Mesenchymal stem cell (in vitro differentiated cells and primary cell): Measurements from ENCODE around the gene MXRA7.

Experiments
- DNase-seq: peaks from one replicate; pipeline ENCODE4 v3.0.0-alpha.2; 2013
- H2AFZ ChIP-seq: one replicate; pipeline ENCODE4 v1.6.1; 2013; ENCODE audit warnings: low read depth, mild to moderate bottlenecking, control low read depth, inconsistent platforms, low read length, moderate library complexity
- H2AK5ac ChIP-seq: 2 replicates; pipeline ENCODE4 v1.6.1; 2013; ENCODE audit warnings: low read length, moderate library complexity, mild to moderate bottlenecking, inconsistent platforms; ENCODE audit not compliant: severe bottlenecking
- H2BK120ac ChIP-seq: one replicate; pipeline ENCODE4 v1.6.1; 2013; ENCODE audit warnings: low read depth, mild to moderate bottlenecking, inconsistent platforms, low read length, moderate library complexity
- H2BK12ac ChIP-seq, 2 experiments: one replicate each; pipeline ENCODE4 v1.6.1; 2013; ENCODE audit warnings: inconsistent platforms in 2 of 2, low read length in 2 of 2, mild to moderate bottlenecking in 2 of 2, moderate library complexity in 2 of 2, control low read depth in 1 of 2
- H2BK15ac ChIP-seq: one replicate; pipeline ENCODE4 v1.6.1; 2013; ENCODE audit warnings: mild to moderate bottlenecking, low read depth, inconsistent platforms; ENCODE audit not compliant: poor library complexity, severe bottlenecking
- H2BK5ac ChIP-seq: 2 replicates; pipeline ENCODE4 v1.6.1; 2013; ENCODE audit warnings: low read depth, mild to moderate bottlenecking, low read length, control low read depth, inconsistent platforms; ENCODE audit not compliant: poor library complexity, severe bottlenecking
- H3K14ac ChIP-seq, 2 experiments: one replicate each; pipeline ENCODE4 v1.6.1; 2013; ENCODE audit warnings: inconsistent platforms in 2 of 2, low read length in 2 of 2, control low read depth in 1 of 2, mild to moderate bottlenecking in 1 of 2, moderate library complexity in 1 of 2
- H3K18ac ChIP-seq, 2 experiments: one replicate each; pipeline ENCODE4 v1.6.1; 2013; ENCODE audit warnings: inconsistent platforms in 2 of 2, low read length in 2 of 2, control low read depth in 1 of 2, low read depth in 1 of 2, mild to moderate bottlenecking in 1 of 2
- H3K23ac ChIP-seq, 2 experiments: one replicate each; pipeline ENCODE4 v1.6.1; 2013; ENCODE audit warnings: inconsistent platforms in 2 of 2, low read length in 2 of 2, mild to moderate bottlenecking in 2 of 2, moderate library complexity in 2 of 2, control low read depth in 1 of 2
- H3K27ac ChIP-seq: 2 replicates; pipeline ENCODE4 v1.5.1; 2013; ENCODE audit warnings: mild to moderate bottlenecking, moderate library complexity, low read length, control low read depth, inconsistent platforms; ENCODE audit not compliant: poor library complexity, severe bottlenecking
- H3K27me3 ChIP-seq, 2 experiments: 2 replicates each; pipeline versions ENCODE4 v1.6.1 to v1.7.0; 2013; ENCODE audit warnings: low read length in 2 of 2, mild to moderate bottlenecking in 2 of 2, moderate library complexity in 2 of 2, control low read depth in 1 of 2, inconsistent platforms in 1 of 2; ENCODE audit not compliant: control insufficient read depth in 1 of 2, insufficient read depth in 1 of 2
- H3K36me3 ChIP-seq, 2 experiments: 2 replicates each; pipeline versions ENCODE4 v1.6.1 to v1.7.0; 2013; ENCODE audit warnings: low read length in 2 of 2, control low read depth in 1 of 2, inconsistent platforms in 1 of 2, low read depth in 1 of 2, mild to moderate bottlenecking in 1 of 2; ENCODE audit not compliant: insufficient read depth in 2 of 2, control insufficient read depth in 1 of 2
- H3K4ac ChIP-seq, 2 experiments: one replicate each; pipeline ENCODE4 v1.6.1; 2013; ENCODE audit warnings: inconsistent platforms in 2 of 2, low read length in 2 of 2, mild to moderate bottlenecking in 2 of 2, moderate library complexity in 2 of 2, control low read depth in 1 of 2, low read depth in 1 of 2
- H3K4me1 ChIP-seq: 2 replicates; pipeline ENCODE4 v1.6.1; 2013; ENCODE audit warnings: low read depth, low read length, control low read depth; ENCODE audit not compliant: control insufficient read depth, insufficient read depth
- H3K4me2 ChIP-seq: 2 replicates; pipeline ENCODE4 v1.6.1; 2013; ENCODE audit warnings: low read length, mild to moderate bottlenecking, inconsistent platforms; ENCODE audit not compliant: poor library complexity, severe bottlenecking
- H3K4me3 ChIP-seq, 2 experiments: 2 replicates each; pipeline versions ENCODE4 v1.5.1 to v1.7.0; 2013; ENCODE audit warnings: low read length in 2 of 2, mild to moderate bottlenecking in 2 of 2, control low read depth in 1 of 2, low read depth in 1 of 2; ENCODE audit not compliant: insufficient read depth in 1 of 2
- H3K79me1 ChIP-seq: replicated peaks from 2 replicates; pipeline ENCODE4 v1.6.1; 2013; ENCODE audit warnings: mild to moderate bottlenecking, control low read depth, low read length, inconsistent platforms; ENCODE audit not compliant: poor library complexity, severe bottlenecking
- H3K9ac ChIP-seq: 2 replicates; pipeline ENCODE4 v1.7.0; 2013; ENCODE audit warnings: mild to moderate bottlenecking, low read length, moderate library complexity
- H3K9me3 ChIP-seq: 2 replicates; pipeline ENCODE4 v1.7.0; 2013; ENCODE audit warnings: mild to moderate bottlenecking, low read length; ENCODE audit not compliant: control insufficient read depth
- H4K8ac ChIP-seq: one replicate; pipeline ENCODE4 v1.6.1; 2013; ENCODE audit warnings: inconsistent platforms, mild to moderate bottlenecking, low read length, moderate library complexity
- H4K91ac ChIP-seq: one replicate; pipeline ENCODE4 v1.6.1; 2013; ENCODE audit warnings: mild to moderate bottlenecking, low read length, inconsistent platforms
- WGBS: methylation state at CpG from one replicate; pipeline ENCODE4 v1.1.7; 2013; ENCODE audit warnings: mixed read lengths; 5-methylcytosine and 5-hydroxymethylcytosine counted together

Gene MXRA7

GRCh38 chr17:76735586-76736348, 25.0 kb upstream of the MXRA7 start:
- H3K18ac ChIP-seq, result peak overlapping the region; percentile 99 to 100
- H2AFZ ChIP-seq, result no peak overlapping the region
- H3K9ac ChIP-seq, result peak overlapping the region; percentile 95
- peak overlapping the region; percentile 59 for H3K4me2 ChIP-seq
- peaks cover 12 to 50% of the 10 kb centered on the region in 2 experiments for H3K36me3 ChIP-seq
- no peak overlapping the region for H2BK120ac ChIP-seq
- no peak overlapping the region for H2BK5ac ChIP-seq
- WGBS, result 1% methylated on average over 20 of the region's 20 CpGs
- no peak overlapping the region for H4K91ac ChIP-seq
- H2BK12ac ChIP-seq, result no peak overlapping the region
- H3K79me1 ChIP-seq, result peaks cover 5% of the 10 kb centered on the region
- H3K4ac ChIP-seq, result peak overlapping the region in 1 of 2 experiments; percentile 90
- H2AK5ac ChIP-seq, result no peak overlapping the region
- H3K27ac ChIP-seq, result peak overlapping the region; percentile 55
- no peaks in the 10 kb centered on the region for H3K9me3 ChIP-seq
- H4K8ac ChIP-seq, result no peak overlapping the region
- no peak for DNase-seq
- H3K27me3 ChIP-seq, result no peaks in the 10 kb centered on the region
- peak overlapping the region in 1 of 2 experiments; percentile 30 for H3K14ac ChIP-seq
- H3K4me3 ChIP-seq, result peak overlapping the region; percentile 95 to 100
- H3K23ac ChIP-seq, result peak overlapping the region in 1 of 2 experiments; percentile 89
- H3K4me1 ChIP-seq, result peaks cover 2% of the 10 kb centered on the region
- H2BK15ac ChIP-seq, result no peak overlapping the region

- H2AK5ac ChIP-seq, result no peak overlapping the region
- H2AFZ ChIP-seq, result no peak overlapping the region
- H2BK5ac ChIP-seq, result no peak overlapping the region
- no peak overlapping the region for H2BK12ac ChIP-seq
- peaks cover 3% of the 10 kb centered on the region for H3K79me1 ChIP-seq
- H3K9ac ChIP-seq, result peak overlapping the region; percentile 95
- H3K4ac ChIP-seq, result no peak overlapping the region
- no peak overlapping the region for H3K23ac ChIP-seq
- H3K18ac ChIP-seq, result no peak overlapping the region
- peaks cover 12 to 55% of the 10 kb centered on the region in 2 experiments for H3K36me3 ChIP-seq
- H3K4me3 ChIP-seq, result peak overlapping the region in 1 of 2 experiments; percentile 95
- no peak overlapping the region for H4K91ac ChIP-seq
- no peaks in the 10 kb centered on the region for H3K9me3 ChIP-seq
- no peak overlapping the region for H2BK15ac ChIP-seq
- peak overlapping the region; percentile 75 for H3K4me2 ChIP-seq
- 22% methylated on average over 4 of the region's 5 CpGs for WGBS
- no peak overlapping the region for H2BK120ac ChIP-seq
- no peaks in the 10 kb centered on the region for H3K4me1 ChIP-seq
- peak; percentile 70 for DNase-seq
- no peak overlapping the region for H4K8ac ChIP-seq
- H3K27me3 ChIP-seq, result no peaks in the 10 kb centered on the region
- no peak overlapping the region for H3K27ac ChIP-seq
- H3K14ac ChIP-seq, result no peak overlapping the region
These were observed 24.2 kb upstream of the MXRA7 start for GRCh38 chr17:76735006-76735405.

GRCh38 chr17:76734080-76734840, 23.5 kb upstream of the MXRA7 start:
- H4K8ac ChIP-seq, result no peak overlapping the region
- 45% methylated on average over 4 of the region's 8 CpGs for WGBS
- H2BK5ac ChIP-seq, result no peak overlapping the region
- no peak overlapping the region for H2BK12ac ChIP-seq
- H2AK5ac ChIP-seq, result no peak overlapping the region
- H3K27me3 ChIP-seq, result no peaks in the 10 kb centered on the region
- no peaks in the 10 kb centered on the region for H3K9me3 ChIP-seq
- H2BK120ac ChIP-seq, result no peak overlapping the region
- H3K4me3 ChIP-seq, result peak overlapping the region in 1 of 2 experiments; percentile 95
- H3K27ac ChIP-seq, result peak overlapping the region; percentile 25
- no peak overlapping the region for H4K91ac ChIP-seq
- peak; percentile 60 for DNase-seq
- peaks cover 12 to 62% of the 10 kb centered on the region in 2 experiments for H3K36me3 ChIP-seq
- H3K4me2 ChIP-seq, result peak overlapping the region; percentile 48
- no peak overlapping the region for H3K14ac ChIP-seq
- peaks cover 1% of the 10 kb centered on the region for H3K4me1 ChIP-seq
- no peak overlapping the region for H3K18ac ChIP-seq
- H3K4ac ChIP-seq, result no peak overlapping the region
- H3K79me1 ChIP-seq, result no peaks in the 10 kb centered on the region
- peak overlapping the region; percentile 95 for H3K9ac ChIP-seq
- no peak overlapping the region for H2BK15ac ChIP-seq
- no peak overlapping the region for H2AFZ ChIP-seq
- H3K23ac ChIP-seq, result no peak overlapping the region

GRCh38 chr17:76733618-76733957, 22.8 kb upstream of the MXRA7 start:
- Histone ChIP-seq H3K4me1 (peaks cover 1% of the 10 kb centered on the region), H3K27me3 (no peaks in the 10 kb centered on the region), H2BK5ac (no peak overlapping the region), H3K14ac (no peak overlapping the region), H2AK5ac (no peak overlapping the region), H3K4me3 (peak overlapping the region in 1 of 2 experiments; percentile 95), H4K8ac (no peak overlapping the region), H3K9me3 (no peaks in the 10 kb centered on the region), H4K91ac (no peak overlapping the region), H3K23ac (no peak overlapping the region), H2AFZ (no peak overlapping the region), H2BK12ac (no peak overlapping the region), H3K27ac (no peak overlapping the region), H3K4me2 (peak overlapping the region; percentile 16), H3K4ac (no peak overlapping the region), H3K9ac (peak overlapping the region; percentile 95), H3K36me3 (peaks cover 12 to 63% of the 10 kb centered on the region in 2 experiments), H3K18ac (no peak overlapping the region), H3K79me1 (no peaks in the 10 kb centered on the region), H2BK120ac (no peak overlapping the region), H2BK15ac (no peak overlapping the region)
- DNase-seq, result no peak
- WGBS, result no CpG with 5 or more reads among the region's 1 CpG
